HG03060 (cell line): ENCODE results near the gene TNS1.

ENCODE experiments used
- ATAC-seq: cut with Tn5 transposase; IDR thresholded peaks from one replicate; pipeline ENCODE4 v1.9.1; 2021; ENCODE audit warnings: low read depth, moderate number of reproducible peaks; ENCODE audit not compliant: unreplicated experiment

TNS1 gene

GRCh38 chr2:217934321-217935131 is 68.3 kb downstream of the TNS1 start:
- ATAC-seq, result no peak

- ATAC-seq, result no peak
Observed at GRCh38 chr2:217933617-217933993, 69.2 kb downstream of the TNS1 start.

- ATAC-seq, result no peak
Observed at GRCh38 chr2:217932803-217933616, 69.8 kb downstream of the TNS1 start.

GRCh38 chr2:217931846-217932560 is 70.8 kb downstream of the TNS1 start:
- ATAC-seq, result no peak

- no peak for ATAC-seq
Observed at GRCh38 chr2:217930761-217931563, 71.8 kb downstream of the TNS1 start.

GRCh38 chr2:217929757-217930707 is 72.8 kb downstream of the TNS1 start:
- ATAC-seq, result no peak

GRCh38 chr2:217929272-217929671 is 73.5 kb downstream of the TNS1 start:
- ATAC-seq, result no peak

- no peak for ATAC-seq
Observed at GRCh38 chr2:217928324-217929181, 74.2 kb downstream of the TNS1 start.

GRCh38 chr2:217927601-217928323 is 75.0 kb downstream of the TNS1 start:
- ATAC-seq, result no peak

- no peak for ATAC-seq
Observed at GRCh38 chr2:217926801-217927200, 76.0 kb downstream of the TNS1 start.

GRCh38 chr2:217924346-217924901 is 78.4 kb downstream of the TNS1 start:
- ATAC-seq, result no peak

GRCh38 chr2:217923007-217923686 is 79.6 kb downstream of the TNS1 start:
- ATAC-seq, result no peak

- no peak for ATAC-seq
Observed at GRCh38 chr2:217922101-217923006, 80.4 kb downstream of the TNS1 start.

GRCh38 chr2:217920879-217921603 is 81.8 kb downstream of the TNS1 start:
- no peak for ATAC-seq

GRCh38 chr2:217919781-217920351 is 82.9 kb downstream of the TNS1 start:
- ATAC-seq, result no peak
